ENCODE data around the gene TXK. TPM values are rescaled to one million over a fixed set of nuclear protein-coding genes. Genes with fewer than 3 reads are reported as not detected.

Gene TXK
- total RNA-seq, 2 donors from 2014 or later, result 0.35 to 0.44 TPM

DNA sequence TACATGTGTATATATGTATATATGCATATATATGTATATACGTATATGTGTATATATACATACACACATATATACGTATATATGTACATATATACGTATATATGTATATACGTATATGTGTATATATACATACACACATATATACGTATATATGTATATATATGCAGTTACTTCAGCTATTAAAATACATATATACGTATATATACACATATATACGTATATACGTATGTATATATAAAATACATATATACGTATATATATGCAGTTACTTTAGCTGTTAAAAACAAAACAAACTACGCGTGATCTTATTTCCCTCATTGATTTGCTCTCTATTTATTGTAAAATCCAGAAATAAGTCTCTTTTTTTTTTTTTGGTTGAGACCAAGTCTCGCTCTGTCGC, 13.9 kb downstream of the TXK start:
- no peaks in the 10 kb centered on the region for H3K27me3 ChIP-seq
- DNase-seq (ENCODE audit: low spot score), result no peak
- no peaks in the 10 kb centered on the region for H3K36me3 ChIP-seq
- H3K27ac ChIP-seq, result no peak overlapping the region
- H3K4me3 ChIP-seq, result no peak overlapping the region
- TF ChIP-seq, protein P1, sequence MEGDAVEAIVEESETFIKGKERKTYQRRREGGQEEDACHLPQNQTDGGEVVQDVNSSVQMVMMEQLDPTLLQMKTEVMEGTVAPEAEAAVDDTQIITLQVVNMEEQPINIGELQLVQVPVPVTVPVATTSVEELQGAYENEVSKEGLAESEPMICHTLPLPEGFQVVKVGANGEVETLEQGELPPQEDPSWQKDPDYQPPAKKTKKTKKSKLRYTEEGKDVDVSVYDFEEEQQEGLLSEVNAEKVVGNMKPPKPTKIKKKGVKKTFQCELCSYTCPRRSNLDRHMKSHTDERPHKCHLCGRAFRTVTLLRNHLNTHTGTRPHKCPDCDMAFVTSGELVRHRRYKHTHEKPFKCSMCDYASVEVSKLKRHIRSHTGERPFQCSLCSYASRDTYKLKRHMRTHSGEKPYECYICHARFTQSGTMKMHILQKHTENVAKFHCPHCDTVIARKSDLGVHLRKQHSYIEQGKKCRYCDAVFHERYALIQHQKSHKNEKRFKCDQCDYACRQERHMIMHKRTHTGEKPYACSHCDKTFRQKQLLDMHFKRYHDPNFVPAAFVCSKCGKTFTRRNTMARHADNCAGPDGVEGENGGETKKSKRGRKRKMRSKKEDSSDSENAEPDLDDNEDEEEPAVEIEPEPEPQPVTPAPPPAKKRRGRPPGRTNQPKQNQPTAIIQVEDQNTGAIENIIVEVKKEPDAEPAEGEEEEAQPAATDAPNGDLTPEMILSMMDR (IDR thresholded peaks at IDR 0.05), result no peak
- no peaks in the 10 kb centered on the region for H3K9me3 ChIP-seq
- no peaks in the 10 kb centered on the region for H3K4me1 ChIP-seq

DNA sequence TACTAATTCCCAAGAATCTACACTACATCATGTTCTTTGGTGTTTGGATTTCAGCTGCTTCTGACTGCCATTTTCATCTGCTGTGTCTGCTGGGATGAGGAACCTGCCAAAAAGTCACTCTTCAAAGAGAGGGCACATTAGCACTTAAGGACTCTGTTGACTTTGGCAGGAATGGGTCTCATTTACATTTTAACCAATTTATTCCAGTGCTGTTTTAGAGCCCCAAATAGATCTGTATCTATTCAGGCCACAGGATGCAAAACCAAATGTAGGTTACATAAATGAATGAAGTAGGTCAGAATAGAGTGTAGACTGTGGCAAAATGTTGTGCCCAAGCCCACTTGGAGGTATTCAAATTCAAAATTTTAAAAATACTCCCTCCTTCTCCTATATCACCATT, 14.4 kb downstream of the TXK start:
- no peaks in the 10 kb centered on the region for H3K9me3 ChIP-seq
- H3K27ac ChIP-seq, result no peak overlapping the region
- DNase-seq (ENCODE audit: low spot score), result no peak
- H3K36me3 ChIP-seq, result no peaks in the 10 kb centered on the region
- no peaks in the 10 kb centered on the region for H3K4me1 ChIP-seq
- TF ChIP-seq, protein P1 (IDR thresholded peaks at IDR 0.05), result no peak
- H3K27me3 ChIP-seq, result no peaks in the 10 kb centered on the region
- H3K4me3 ChIP-seq, result no peak overlapping the region

DNA sequence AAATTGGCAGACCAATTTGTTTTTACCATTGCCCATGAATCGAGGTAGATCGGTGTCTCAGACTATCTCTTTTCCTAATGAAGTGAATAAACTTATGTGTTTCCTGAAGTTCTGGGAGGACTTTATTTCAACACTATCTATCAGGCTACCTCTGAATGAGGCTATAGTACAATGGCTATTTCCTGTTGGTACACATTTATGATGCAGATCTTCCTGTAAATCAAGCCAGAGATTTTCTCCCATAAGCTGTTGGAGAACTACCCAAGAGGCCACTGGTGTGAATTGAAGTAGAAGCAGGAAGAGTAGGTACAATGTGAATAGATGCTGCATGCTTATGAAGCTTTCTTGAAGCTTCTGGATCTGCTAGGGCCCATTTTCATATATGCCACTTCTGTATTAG, 16.0 kb downstream of the TXK start:
- Histone ChIP-seq H3K9me3 (no peaks in the 10 kb centered on the region), H3K27ac (no peak overlapping the region), H3K36me3 (no peaks in the 10 kb centered on the region), H3K4me1 (no peaks in the 10 kb centered on the region), H3K27me3 (no peaks in the 10 kb centered on the region), H3K4me3 (no peak overlapping the region)
- DNase-seq (ENCODE audit: low spot score), result no peak
- TF ChIP-seq, protein P1 (IDR thresholded peaks at IDR 0.05), result no peak

DNA sequence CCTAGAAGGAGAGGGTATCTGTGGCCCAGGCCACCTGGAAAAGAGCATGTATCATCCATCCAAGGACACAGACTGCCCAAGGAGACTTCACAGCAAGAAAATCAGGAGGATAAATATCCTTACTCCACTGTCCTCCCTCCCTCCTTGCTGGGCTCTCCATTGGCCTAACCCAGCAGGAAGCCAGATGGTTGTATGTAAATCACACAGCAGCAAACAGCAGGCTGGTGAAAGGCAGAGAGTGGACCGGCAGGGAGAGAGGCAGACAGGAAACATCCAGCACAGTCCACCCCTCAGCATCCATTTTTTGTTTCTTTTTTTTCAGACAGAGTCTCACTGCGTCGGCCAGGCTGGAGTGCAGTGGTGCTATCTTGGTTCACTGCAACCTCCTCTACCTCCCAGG, 17.5 kb downstream of the TXK start:
- Histone ChIP-seq H3K4me1 (no peaks in the 10 kb centered on the region), H3K4me3 (no peak overlapping the region), H3K27ac (no peak overlapping the region), H3K9me3 (no peaks in the 10 kb centered on the region), H3K27me3 (no peaks in the 10 kb centered on the region), H3K36me3 (no peaks in the 10 kb centered on the region)
- DNase-seq (ENCODE audit: low spot score), result no peak
- TF ChIP-seq, protein P1 (IDR thresholded peaks at IDR 0.05), result no peak

DNA sequence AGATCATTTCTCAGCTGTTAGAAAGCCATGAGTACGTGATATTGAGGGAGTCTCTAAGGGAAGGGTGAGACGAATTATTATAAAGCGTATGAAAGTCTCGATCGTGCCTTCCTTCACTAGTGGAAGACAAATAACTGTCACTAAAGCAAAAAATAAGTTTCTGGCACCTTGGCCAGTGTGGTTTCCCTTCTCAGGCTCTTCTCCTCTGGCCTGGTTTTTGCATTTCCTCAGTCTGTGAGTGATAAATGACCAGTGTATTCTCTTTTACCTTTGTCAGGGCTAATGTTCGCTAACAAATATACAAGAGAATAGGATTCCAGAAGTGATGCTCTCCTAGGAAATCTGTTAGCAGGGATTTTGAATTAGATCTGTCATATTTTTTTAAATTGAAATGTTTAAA, 19.6 kb downstream of the TXK start:
- TF ChIP-seq, protein P1 (IDR thresholded peaks at IDR 0.05), result no peak
- H3K36me3 ChIP-seq, result no peaks in the 10 kb centered on the region
- no peaks in the 10 kb centered on the region for H3K4me1 ChIP-seq
- no peak for DNase-seq (ENCODE audit: low spot score)
- no peaks in the 10 kb centered on the region for H3K27me3 ChIP-seq
- H3K4me3 ChIP-seq, result no peak overlapping the region
- H3K9me3 ChIP-seq, result no peaks in the 10 kb centered on the region
- no peak overlapping the region for H3K27ac ChIP-seq

DNA sequence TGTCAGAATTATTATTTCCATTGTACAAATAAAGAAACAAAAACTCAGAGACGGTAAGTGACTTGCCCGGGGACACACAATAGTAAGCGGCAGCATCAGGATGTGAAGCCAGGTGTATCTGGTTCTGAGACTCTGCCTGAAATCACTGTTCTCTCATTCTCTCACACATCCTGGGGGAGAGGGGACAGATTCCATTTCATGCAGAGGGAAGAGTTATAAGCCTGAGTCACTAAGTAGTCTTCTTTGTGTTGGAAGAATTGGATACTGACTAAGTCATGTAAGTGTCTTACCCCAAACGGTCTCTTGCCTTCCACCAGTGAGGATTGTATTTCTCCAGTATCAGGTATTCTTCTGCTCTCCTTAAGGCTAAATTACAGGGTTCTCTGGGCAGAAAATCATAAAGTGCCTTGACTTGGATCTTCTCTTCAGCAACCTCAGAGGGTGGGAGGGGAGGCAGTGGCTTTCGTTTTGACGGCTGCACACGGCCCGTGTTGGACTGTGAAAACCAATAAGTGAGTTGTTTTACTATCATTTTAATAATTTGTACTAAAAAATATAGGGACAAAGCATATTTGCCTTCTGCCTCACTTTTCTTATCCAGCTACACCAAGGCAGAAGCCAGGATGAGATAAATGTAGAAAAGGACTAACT, 21.9 kb downstream of the TXK start:
- TF ChIP-seq, protein P1 (IDR thresholded peaks at IDR 0.05), result no peak
- no peaks in the 10 kb centered on the region for H3K27me3 ChIP-seq
- no peak for DNase-seq (ENCODE audit: low spot score)
- H3K4me3 ChIP-seq, result no peak overlapping the region
- no peak overlapping the region for H3K27ac ChIP-seq
- H3K9me3 ChIP-seq, result no peaks in the 10 kb centered on the region
- H3K4me1 ChIP-seq, result no peaks in the 10 kb centered on the region
- no peaks in the 10 kb centered on the region for H3K36me3 ChIP-seq

Data from right atrium auricular region (tissue), 2 donors.